Stimulated activated CD8-positive, alpha-beta memory T cell treated with anti-CD3 and anti-CD28 coated beads, Interleukin-2, amount 100 ng/mL, for 1 hour (primary cell): Measurements from ENCODE around the gene NRGN.
"Not testable (repeated sequence)": the region's sequence is repeated elsewhere in the genome, so short reads cannot be mapped to it uniquely, and the experiment has no call there.

Source experiments
- DNase-seq, 2 donors: peaks; one replicate each; pipeline ENCODE4 v3.0.0-alpha.2; 2020; ENCODE audit warnings: low read depth in 2 of 2

The NRGN gene

DNA sequence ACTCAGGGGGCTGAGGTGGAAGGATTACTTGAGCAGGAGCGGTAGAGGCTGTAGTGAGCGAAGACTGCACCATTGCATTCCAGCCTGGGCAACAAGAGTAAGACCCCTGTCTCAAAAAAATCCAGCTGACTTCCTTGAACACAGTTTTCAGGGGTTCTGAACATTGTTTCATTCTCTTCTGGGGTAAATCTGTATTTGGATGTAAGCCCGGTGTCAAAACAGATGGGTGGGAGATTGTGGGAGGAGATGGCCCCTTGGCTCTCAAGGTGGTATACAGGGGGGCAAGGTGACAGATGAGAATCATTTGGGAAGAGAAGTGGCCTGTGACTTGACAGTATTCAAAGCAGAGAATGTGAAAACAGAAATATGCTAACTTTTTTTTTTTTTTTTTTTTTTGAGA is 17.6 kb downstream of the NRGN start:
- no peak for DNase-seq

DNA sequence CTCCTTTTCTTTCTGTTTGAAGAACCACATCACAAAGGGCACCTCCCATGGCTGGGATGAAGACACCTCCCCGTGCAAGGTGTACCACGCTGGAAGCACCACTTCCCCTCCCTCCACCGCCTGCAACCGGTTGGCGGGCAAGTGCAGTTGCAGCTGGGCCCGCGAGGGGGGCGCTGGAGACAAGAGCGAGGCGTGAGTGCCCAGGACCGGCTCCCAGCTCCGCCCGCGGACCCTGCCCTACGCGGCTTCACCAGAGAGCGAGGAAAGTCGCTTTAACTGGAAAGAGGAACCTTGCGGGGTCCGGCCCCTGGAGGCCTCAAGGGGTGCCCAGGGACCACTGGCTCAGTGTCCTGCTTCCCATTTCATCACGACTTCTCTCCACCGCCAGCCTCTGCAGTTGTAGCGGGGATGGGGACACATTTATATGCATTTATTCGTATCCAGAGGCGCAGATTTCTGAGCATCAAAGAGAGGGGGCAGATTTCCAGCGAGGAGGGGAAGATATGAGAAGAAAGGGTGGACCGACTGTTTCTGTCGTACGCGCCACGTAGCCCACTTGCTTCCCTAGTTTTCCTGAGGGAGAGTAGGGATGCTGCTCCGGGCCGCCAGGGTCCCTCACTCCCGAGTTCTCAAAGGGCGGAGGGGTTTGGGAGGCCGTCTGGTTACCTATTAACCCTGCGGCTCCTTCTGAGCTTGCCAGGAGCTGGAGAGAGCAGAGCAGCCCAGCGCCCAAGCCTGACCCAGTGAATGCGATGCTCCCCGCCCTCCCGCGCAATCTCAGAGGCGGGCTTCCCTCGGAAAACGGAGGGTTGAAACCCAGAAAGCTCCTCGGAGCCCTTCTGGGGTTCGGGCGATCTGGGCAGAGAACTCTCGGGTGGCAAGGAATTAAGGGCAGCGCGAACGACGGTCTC is 18.9 kb downstream of the NRGN start:
- DNase-seq: peak; percentile 28 to 37

DNA sequence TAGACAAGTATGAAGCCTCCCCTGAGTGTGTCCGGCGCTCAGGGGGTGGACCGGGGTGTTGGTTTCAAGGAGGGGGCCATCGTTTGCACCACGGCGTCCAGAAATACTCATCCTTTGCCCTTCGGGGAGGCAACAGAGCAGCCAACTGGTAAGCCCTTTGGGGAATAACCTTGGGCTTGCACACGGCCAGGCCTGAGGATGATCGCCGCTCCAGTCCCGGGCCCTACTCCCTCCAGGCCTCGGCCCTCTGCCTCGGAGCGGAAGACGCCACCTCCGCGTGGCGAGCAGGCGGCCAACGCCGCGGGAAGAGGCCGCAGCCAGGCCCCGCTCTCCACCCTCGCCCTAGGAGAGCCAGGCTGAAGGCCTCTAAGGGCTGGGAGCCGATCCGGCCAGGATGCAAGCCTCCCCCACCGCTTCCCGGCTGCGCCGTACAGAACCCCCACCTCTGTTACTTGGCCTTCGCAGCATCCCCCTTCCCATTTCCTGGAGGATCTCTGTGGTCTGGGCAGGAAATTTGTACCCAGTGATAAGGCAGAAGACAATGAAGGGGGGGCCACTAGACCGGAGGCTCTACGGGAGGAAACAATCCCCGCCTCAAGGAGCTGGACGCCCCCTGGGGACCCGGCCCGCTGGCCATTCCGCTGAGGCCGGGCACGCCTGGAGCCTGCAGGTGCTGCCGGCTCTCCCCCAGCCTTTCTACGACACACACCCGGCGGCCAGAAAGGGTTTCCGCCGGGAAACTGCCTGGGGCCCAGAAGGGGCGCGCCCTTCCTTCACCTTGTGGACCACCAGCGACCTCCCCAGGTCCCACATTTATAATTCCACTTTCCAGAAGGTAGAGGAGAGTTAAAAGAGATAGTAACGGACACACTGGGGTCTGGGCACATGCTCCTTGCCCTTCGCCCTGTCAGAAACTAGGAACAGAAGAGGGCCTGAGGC is 19.8 kb downstream of the NRGN start:
- no peak for DNase-seq

DNA sequence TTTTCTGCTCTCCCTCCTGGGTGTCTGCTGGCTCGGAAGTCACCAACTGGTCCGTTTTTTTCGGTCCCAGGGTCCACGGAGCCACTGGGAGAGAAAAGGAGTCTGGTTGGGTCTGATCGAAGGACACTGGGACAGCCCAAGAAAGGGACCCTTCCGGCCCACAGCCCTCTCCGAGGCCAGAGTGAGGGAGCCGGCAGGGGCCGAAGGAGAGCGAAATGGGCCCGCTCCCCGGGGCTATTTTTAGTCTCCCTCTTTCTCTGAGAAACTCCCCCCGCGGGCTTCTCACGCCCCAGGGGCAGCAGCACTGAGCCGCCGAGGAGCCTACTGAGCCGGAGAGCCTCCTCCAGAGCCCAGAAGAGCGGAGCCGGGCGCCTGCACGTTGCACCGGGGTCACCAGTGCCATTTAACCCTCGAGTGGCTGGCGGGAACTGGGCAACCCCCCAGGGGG is 20.5 kb downstream of the NRGN start:
- DNase-seq: no peak

DNA sequence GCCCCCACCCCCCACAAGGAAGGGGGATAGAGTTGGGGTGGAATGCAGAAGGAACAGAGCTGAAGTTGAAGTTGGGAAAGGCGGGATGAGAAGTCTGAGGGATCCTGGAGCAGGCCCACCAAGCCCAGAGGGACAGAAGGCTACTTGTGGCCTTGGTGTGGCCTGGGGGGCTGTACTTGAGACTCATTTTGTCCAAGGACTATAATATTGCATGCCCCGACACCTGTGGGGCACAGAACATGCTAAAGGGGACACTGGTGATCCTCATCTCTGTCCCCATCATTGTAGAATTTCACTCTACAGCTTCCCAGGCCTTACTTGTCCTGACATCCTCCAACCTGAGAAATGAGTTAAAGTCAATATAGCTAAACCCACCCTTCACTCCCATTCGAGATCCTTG is 21.1 kb downstream of the NRGN start:
- DNase-seq: no peak

DNA sequence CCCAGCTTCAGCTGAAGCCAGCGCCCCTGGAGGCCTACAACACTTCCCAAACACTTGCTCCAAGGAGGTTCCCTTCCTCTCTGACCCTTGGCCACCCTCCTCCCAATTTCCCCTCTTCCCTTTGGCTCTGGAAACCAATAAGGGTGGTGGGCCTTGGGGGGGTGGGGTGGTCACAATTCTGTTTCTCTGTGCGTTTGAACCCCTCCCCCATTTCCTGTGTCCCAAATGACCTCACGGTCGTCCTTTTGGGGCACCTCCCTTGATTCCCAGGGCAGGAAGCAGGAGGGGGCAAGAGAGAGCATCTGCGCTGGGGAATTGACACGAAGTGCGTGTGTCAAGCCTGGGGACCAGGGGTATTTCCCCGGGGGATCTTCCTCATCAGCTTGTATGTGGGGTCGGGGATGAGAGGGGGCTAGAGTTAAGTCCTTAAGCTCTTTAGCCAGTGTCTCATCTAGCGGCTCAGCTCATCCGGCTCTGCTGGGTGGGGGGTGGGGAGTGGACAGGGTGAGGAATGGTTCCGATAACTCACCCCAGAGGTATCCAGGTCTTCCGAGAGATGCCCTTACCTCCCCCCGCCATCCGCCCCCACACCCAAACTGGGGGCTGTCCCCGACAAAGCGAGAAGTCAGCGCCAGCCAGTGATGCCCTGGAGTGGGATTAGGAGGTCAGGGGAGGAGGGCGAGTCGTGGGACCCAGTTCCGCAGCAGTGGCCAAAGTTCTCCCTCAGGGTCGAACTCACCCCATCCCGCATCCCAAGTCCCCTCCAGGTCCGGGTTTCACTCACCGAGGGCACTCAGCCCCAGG is 21.8 kb downstream of the NRGN start:
- no peak for DNase-seq

DNA sequence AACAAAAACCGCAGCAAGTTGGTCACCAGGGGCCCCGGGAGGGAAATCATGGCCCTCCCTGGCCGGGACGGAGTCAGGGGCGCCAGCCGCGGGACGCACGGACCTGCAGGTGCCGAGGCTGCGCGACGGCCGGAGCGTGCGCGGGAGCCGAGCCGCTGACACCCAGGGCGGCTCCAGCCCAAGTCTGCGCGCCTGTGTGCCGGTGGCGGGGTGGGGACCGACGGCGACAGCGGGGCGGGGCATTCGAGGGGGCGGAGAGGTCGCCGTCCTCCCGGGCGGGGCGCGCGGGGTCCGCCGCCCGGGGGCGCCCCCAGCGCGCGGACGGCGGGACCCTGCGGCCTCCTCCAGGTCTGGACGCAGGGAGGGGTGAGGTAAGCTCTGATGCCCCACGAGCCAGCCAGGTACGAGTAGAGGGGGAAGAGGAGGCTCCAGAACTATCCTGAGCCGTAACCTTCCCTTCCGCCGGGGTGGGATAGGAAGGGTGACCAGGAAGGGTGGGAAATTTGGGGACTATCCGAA is 22.4 kb downstream of the NRGN start, which contains the start of gene ESAM:
ESAM (minus strand) TSS at position 186 of the 519 bp plus-strand sequence; CDS start at position 50, 136 bp downstream.
- peak; percentile 45 to 57 for DNase-seq

DNA sequence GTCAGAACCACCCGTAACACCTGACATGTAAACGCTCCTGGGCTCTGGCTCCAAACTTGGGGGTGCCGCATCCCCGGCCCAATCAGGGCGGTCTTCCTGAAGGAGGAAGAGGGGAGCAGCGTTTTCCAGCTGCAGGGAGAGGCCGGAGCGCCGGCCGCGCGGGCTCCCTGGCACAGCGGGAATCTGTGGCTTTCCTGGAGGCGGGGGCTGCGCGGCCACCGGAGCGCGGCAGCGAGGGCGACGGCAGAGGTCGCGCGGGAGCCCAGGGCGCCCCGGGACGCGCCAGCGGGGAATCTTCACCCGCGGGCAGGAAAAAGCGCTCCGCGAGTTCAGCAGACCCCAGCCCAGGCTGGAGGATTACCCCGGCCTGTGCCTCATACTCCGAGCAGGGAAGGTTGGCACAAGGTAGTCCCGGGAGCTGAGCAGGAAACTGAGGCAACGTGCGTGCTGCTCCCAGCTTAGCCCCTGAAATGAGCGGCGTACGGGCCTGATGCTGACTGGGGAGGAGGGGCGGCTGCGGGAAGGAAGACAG is 22.9 kb downstream of the NRGN start:
- DNase-seq: no peak

DNA sequence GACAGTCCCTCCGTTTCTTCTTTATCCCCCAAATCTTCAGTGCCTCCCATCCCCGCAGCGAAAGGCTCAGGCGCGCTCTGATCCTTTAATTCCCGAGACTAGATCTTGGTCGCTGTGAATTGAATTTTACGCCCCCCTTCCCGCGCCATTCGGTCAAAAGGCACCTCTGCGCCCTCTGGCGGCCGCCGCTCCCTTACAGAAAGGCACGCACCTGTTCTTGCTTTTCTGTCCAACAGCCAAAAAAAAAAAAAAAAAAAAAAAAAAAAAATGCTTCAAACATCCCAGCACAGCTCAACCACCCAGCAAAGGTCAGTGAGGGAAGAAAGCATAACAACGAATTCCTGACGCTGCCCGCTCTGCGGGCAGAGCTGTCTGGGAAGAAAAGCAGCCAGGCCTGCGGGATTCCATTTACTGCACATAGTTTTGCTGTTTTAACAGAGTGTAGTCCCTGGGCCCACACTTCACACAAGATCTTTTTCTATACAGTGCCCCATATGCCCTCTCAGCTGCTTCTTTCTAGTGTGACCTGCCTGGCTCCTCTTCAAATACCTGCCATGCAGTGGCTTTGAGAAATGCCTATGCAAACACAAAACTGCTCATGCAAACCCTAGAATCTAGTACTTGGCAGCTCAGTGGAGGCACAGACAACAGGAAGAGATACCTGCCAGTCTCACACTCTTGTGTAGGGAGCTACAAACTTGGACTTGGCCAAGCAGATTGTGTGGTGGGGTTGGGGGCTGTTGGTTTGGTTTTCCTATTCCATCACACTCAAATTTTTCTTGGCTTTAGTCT is 23.6 kb downstream of the NRGN start:
- DNase-seq: peak; percentile 71 to 79

DNA sequence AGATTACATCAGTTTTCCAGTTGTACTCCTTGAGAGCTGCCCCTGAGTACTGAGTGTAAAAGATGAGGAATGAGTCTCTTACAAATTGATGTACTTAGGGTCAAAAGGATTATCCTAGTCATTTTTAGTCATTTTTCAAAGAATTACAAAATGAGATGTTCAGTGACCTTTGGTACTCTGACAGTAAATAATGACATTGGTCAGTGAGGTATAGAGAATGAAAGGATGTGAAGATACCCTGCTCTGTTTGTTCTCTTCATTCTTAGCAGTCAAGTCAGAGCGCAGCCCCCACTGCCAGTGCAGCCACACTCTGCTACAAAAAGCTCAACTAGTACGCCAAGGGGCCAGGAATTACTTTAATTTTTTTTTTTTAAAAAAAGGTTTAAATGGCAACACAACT is 26.4 kb downstream of the NRGN start:
- no peak for DNase-seq

DNA sequence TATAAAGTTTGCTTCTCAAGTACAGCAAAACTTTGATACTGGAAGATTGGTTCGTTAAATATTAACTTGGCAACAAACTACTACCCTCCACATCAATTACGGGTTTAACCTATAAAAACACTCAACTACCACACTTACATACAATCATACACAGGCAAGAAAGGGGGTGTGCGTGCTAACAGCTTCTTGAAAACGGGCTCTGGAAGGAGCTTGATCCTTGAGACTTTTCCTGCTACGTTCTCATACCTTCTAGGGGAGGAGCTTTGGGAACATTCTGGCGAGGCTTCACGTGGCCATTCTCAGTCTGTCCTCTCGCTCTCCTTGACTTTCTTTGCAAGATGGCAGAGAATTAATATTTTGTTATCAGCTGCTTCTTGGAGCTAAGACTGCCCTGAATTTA is 29.2 kb downstream of the NRGN start:
- no peak for DNase-seq

DNA sequence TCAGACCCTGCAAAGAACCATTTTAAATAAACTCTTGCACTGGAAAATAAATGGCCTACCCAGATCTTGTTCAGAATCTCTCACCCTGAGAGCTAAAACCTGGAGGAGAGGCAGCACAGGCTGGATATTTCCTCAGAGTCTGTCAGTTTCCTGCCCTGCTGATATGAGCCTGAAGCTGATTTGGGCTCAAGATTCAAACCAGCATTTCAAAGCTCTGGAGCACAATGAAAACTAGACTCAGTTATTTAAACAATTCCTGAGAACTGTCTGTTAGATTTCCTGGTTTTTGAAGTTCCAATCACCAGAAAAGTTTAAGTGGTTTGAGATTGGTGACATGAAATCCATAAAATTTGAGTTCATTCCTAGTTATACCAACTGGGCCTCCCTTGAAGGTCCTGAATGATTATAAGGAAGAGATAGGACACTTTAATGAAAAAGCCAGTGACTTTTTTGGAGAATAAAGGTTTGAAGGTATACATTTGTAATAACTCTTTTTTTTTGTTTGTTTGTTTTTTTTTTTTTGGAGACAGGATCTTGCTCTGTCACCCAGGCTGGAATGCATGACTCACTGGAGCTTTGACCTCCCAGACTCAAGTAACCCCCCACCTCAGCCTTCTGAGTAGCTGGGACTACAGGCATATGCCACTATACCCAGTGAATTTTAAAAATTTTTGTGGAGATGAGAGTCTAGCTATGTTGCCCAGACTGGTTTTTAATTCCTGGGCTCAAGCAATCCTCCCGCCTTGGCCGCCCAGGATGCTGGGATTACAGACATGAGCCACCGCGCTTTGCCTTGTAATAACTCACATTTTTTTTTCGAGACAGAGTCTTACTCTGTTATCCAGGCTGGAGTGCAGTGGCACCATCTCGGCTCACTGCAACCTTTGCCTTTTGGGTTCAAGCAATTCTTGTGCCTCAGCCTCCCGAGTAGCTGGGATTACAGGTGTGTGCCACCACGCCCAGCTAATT is 30.3 kb downstream of the NRGN start:
- no peak for DNase-seq

DNA sequence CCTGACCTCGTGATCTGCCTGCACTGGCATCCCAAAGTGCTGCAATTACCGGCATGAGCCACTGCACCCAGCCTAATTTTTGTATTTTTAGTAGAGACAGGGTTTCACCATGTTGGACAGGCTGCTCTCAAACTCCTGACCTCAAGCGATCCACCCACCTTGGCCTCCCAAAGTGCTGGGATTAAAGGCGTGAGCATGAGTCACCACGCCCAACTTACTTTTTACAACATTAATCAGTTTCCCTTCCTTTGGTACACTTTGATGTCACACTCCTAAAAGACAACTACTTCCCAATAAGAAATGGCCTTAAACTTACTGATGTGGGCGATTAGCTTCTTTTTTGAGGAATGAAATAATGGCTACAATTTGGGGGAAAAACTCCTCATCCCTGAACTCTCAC is 31.2 kb downstream of the NRGN start:
- not testable (repeated sequence) for DNase-seq

DNA sequence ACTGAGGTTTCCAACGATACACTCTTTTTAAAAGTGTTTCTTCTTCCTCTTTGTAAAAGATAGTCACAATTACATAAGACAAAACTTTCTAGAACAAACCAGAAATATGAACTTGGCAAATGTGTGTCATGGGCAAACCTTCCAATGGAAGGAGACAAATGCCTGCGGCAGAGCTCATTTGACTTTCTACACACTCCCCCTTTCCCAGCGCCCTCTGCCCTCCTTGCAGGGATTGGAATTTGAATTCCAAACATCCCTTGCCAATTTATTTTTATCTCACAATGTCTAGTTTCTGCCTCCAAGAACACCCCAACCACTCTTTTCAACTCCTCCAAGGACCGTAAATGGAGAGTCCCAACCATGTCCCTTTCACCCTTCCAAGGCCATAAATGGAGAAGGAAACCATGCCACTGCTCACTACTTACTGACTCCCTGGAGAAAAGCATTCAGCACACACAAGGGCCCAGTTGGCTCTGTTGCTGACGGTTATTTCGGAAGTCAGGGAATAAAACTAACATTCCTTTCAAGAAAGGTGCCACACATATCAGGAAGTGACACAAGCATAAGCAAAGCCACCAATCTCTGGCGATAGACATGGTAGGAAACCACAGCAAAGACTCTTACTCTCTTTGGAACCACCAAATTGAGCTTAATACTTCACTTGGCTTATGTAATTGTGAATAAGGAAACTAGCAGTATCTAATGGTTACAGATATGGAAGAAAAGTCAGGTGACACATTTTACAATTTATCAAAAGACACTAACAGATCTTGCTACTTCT is 37.3 kb downstream of the NRGN start:
- DNase-seq: no peak

DNA sequence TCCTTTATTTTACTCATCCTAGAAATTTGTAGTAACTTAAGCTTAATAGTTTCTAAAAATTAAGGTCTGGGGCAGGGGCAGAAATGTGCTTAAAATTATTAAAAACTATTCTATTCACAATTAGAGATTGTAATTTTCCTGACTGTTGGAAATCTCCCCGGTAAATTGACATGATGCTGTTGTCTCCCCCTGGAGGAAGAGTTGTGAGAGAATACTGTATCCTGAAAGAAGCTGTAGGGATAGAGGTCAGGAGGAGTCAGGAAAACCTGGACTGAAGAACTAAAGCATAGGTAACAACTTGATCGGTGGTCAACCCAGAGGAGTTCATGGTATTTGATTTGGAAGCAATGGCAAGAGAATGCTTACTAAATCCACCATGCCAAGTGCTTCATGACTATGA is 38.5 kb downstream of the NRGN start:
- DNase-seq: no peak

DNA sequence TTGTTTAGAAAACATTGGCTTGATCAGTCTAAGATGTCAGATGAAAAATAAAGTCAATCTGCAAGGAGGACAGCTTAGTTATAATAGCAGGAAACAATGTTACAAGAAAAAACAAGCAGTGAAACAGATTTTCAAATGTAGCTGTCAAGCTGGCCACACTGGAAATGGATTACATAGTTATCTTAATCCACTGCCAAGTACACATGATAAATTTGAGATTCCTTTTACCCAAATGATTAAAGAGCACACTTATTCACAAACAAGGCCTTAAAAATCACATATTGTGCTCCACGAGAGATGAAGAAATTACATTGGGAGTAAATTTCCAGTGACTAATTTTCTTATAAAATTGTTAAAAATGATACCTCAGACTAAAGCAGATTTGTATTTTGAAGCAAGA is 39.8 kb downstream of the NRGN start:
- no peak for DNase-seq

DNA sequence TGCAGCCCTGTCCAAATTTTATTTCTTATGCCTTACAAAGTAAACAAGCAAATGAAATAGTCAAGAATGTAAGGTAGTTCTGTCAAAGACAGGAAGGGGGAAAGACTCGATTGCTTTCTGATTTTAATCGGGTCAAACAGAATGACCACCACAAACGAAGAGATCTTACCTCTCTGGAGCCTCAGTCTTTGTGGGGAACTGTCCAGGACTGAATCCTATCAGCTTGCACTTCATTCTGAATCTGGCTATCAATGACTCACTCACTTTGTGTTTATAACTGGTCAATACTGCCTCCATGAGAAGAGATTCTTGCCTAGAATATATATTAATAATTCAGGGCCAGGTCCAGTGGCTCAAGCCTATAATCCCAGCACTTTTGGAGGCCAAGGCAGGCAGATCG is 43.3 kb downstream of the NRGN start:
- DNase-seq: no peak

DNA sequence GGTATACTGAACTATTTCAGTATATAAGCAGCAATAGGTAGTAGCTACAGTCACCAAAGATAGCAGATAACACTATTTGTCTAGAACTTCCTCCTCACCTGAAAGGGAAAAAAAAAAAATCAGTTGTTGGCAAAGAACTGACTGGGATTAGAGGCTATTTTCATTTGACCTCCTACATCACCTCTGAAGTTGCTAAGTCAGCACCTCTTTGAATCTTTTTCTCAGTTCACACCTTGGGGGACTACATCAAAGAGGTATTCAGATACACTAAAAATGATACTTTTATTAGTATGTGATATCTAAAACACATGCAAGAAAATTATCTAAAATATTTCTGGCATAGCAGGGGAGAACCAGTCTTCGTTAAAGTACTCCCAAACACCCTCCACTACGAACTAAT is 44.3 kb downstream of the NRGN start:
- no peak for DNase-seq
